OCI-LY7 (cell line): ENCODE measurements around the gene SLC2A6.

Experiments
- CTCF ChIP-seq: fragments of 200-600 bp; sonication (generic); conservative IDR thresholded peaks from 2 replicates; pipeline ENCODE4 v1.5.1; 2014; ENCODE audit warnings: mild to moderate bottlenecking, antibody characterized with exemption, low read length, moderate library complexity, mixed read lengths
- EZH2phosphoT487 ChIP-seq: fragments of 200-600 bp; sonication (generic); IDR thresholded peaks from 2 replicates; pipeline ENCODE4 v1.6.1; 2018; ENCODE audit warnings: low read depth, borderline replicate concordance, mild to moderate bottlenecking, mixed run types, antibody characterized with exemption, low read length, moderate library complexity, mixed read lengths

- TF ChIP-seq CTCF (no peak), EZH2phosphoT487 (no peak)
These were observed 12.7 kb upstream of the SLC2A6 start for GRCh38 chr9:133491656-133491925.
